ENCODE measurements around the gene ITPA. TPM values are rescaled to one million over a fixed set of nuclear protein-coding genes. Genes with fewer than 3 reads are reported as not detected.

Gene ITPA
- total RNA-seq, 1 donor from 2014 or later: 60.6 TPM

DNA sequence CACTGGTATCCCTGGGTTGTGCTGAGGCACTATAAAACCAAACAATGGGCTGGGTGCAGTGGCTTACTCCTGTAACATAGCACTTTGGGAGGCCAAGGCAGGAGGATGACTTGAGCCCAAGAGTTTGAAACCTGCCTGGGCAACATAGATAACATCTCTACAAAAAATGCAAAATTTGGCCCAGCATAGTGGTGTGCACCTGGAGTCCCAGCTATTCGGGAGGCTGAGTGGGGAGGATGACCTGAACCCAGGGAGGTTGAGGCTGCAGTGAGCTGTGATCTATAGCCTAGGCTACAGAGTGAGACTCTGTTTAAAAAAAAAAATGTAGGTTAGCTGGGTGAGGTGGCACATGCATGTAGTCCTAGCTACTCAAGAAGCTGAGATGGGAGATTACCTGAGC is 37.4 kb downstream of the ITPA start:
- no peak for ATAC-seq

- ATAC-seq: no peak
These were observed 38.3 kb downstream of the ITPA start for GRCh38 chr20:3247638-3248037.

DNA sequence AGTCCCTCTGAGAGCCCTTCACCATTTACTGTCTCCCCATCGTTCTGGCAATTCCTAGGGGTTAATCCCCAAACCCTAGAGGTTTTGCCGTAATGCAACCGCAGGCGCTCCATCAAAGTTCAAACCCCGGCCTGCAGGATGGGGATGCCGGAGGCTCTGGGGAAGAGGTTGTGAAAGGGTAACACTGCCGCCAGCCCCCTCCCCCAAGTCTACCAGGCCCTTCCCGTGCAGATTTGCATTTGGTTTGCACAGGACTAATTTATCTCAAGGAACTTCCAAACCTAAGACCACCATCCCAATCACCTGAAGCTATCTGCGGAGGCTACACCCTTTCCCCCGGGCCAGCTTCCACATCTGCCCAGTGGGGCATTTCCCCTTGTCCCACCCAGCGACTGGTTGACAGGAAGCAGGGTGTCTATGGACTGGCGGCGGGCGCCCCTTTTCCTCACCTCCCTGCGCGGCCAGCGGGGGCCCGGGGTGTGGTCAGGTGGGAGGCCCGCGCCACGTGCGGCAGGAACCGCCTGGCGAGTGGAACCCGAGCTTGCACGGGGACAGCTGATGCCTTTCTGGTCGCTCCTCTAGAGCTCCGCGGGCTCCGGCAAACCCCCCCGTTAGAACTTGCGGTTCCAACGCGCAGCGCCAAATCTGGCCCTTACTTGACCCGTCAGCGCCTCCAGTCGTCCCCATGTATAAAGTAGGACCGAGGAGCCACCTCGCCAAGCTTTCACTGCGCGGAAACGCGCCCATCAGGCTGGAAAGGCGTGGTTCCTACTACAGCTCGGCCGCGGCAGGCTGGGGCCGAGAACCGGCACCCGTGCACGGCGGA is 39.1 kb downstream of the ITPA start:
- peak; percentile 61 for ATAC-seq

- ATAC-seq: no peak
These were observed 39.7 kb downstream of the ITPA start for GRCh38 chr20:3248993-3249347.

DNA sequence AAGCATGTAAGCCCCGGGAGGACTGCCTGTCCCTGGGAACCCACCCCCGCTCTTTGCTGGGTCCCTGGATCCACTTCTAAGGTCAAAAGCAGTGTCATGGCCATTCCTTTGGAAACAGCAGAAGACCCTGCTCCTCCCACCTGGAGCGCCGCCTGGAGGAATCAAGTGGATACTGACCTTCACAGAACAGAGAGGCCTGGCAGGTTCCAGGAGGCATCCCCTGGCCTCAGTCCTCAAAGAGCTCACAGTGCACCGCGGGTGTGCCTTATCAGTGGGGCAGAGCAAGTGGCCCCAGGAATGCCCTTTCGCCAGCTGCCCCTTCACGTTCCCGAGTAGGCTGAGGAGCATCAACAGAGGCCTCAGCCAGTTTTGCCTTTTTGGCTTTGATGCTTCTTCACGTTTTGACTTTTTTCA is 40.8 kb downstream of the ITPA start:
- no peak for ATAC-seq

GRCh38 chr20:3251806-3252205 is 42.5 kb downstream of the ITPA start:
- ATAC-seq: peak; percentile 66

GRCh38 chr20:3255728-3256127 is 46.4 kb downstream of the ITPA start:
- ATAC-seq: no peak

- ATAC-seq: peak; percentile 69
These were observed 49.1 kb downstream of the ITPA start for GRCh38 chr20:3258429-3258828.

DNA sequence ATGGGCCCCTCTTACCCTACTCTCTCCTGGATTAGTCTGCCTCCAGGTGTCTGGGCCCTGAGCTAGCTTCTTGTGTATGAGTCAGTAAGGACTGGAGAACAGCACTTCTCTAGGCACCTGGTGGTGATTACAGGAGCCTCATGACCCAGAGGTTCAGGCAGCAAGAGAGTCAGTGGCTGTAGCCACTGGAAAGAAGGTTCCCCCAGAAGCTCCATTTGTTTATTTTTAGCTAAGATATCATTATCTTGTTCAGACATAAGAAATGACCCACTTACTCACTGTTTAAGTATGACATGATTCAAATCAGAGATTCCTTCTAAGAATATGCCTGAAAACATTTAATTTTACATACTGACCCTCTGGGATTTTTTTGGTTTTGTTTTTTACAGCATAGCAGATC is 53.3 kb downstream of the ITPA start:
- ATAC-seq: no peak

GRCh38 chr20:3270051-3270450 is 60.8 kb downstream of the ITPA start:
- no peak for ATAC-seq

DNA sequence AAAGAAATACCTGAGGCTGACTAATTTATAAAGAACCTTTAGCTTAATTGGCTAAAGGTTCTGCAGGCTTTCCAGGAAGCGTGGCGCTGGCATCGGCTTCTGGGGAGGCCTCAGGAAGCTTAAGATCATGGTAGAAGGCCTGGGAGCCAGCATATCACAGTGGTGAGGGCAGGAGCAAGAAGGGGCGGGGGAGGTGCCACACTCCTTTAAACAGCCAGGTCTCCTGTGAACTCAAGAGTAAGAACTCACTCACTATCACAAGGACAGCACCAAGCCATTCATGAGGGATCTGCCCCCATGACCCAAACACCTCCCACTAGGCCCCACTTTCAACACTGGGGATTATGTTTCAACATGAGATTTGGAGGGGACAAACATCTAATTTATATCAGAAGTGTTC is 64.1 kb downstream of the ITPA start:
- no peak for ATAC-seq

Other genes with a start within 250 kb of the ITPA start
- gene GNRH2, start 165.9 kb upstream of the ITPA start, total RNA-seq: not detected
- 36.5 TPM for gene MRPS26, start 163.4 kb upstream of the ITPA start, total RNA-seq
- not detected for gene OXT, start 137.9 kb upstream of the ITPA start, total RNA-seq
- gene AVP, start 124.8 kb upstream of the ITPA start, total RNA-seq: not detected
- gene FASTKD5, start 49.6 kb upstream of the ITPA start, total RNA-seq: 7.6 TPM
- gene UBOX5, start 49.6 kb upstream of the ITPA start, total RNA-seq: 3.7 TPM
- 1.3 TPM for gene LZTS3, start 35.9 kb upstream of the ITPA start, total RNA-seq
- gene DDRGK1, start 4.8 kb upstream of the ITPA start, total RNA-seq: 47.8 TPM
- gene SLC4A11, start 29.7 kb downstream of the ITPA start, total RNA-seq: 20.0 TPM
- 6.3 TPM for gene DNAAF9, start 198.2 kb downstream of the ITPA start, total RNA-seq

Data from esophagus mucosa (tissue), 1 donor.